ENCODE data around the gene CALML3.

Gene CALML3

DNA sequence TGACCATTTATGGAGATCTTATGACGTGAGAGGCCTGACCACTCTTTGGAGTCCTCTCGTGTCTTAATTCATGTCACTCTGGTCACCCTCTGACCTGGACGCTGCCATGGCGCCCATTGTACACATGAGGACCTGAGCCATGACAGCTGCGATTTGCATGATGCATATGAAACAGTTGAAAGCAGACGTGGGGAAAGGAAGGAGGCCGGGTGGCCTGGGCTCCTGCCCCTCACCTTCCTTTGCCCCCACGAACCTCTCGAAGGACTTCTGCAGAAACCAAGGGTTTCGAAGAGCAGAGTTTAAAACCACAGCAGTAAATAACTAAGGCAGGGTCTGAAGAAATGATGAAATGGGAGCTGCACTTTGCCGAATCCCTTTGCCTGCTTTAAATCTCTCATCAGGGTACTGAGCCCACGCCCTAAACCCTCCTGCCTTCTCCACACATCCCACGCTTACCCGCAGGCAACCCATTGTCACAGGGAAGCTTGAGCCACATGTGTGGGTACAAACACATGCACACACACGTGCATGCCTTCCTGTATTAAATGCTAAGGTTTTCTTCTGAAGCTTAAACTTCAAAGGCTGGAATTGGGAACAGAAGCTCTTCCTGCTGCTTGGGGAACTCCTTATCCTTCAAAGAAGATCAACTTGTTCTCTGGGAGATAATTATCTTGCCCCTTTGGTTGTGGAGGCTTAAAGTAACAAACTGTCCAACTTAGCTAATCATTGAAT is 11.7 kb upstream of the CALML3 start:
- Histone ChIP-seq H3K9me3 (ENCODE audit: insufficient read depth, low read length) (no peaks in the 10 kb centered on the region), H4K20me1 (ENCODE audit: insufficient read depth, low read length) (no peaks in the 10 kb centered on the region), H3K4me2 (ENCODE audit: low read length) (no peak overlapping the region), H3K27ac (ENCODE audit: low read length) (no peak overlapping the region), H3K36me3 (replicated peaks; ENCODE audit: low read depth, low read length) (no peaks in the 10 kb centered on the region), H3K79me2 (ENCODE audit: low read length) (no peaks in the 10 kb centered on the region), H3K4me1 (ENCODE audit: low read length) (no peaks in the 10 kb centered on the region), H3K27me3 (ENCODE audit: low read depth, low read length) (no peaks in the 10 kb centered on the region), H3K4me3 (ENCODE audit: low read length) (no peak overlapping the region), H2AFZ (ENCODE audit: low read depth, low read length) (no peak overlapping the region), H3K9ac (ENCODE audit: low read length) (no peak overlapping the region)
- TF ChIP-seq, protein P1, sequence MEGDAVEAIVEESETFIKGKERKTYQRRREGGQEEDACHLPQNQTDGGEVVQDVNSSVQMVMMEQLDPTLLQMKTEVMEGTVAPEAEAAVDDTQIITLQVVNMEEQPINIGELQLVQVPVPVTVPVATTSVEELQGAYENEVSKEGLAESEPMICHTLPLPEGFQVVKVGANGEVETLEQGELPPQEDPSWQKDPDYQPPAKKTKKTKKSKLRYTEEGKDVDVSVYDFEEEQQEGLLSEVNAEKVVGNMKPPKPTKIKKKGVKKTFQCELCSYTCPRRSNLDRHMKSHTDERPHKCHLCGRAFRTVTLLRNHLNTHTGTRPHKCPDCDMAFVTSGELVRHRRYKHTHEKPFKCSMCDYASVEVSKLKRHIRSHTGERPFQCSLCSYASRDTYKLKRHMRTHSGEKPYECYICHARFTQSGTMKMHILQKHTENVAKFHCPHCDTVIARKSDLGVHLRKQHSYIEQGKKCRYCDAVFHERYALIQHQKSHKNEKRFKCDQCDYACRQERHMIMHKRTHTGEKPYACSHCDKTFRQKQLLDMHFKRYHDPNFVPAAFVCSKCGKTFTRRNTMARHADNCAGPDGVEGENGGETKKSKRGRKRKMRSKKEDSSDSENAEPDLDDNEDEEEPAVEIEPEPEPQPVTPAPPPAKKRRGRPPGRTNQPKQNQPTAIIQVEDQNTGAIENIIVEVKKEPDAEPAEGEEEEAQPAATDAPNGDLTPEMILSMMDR (IDR thresholded peaks at IDR 0.05; ENCODE audit: low read depth, low read length) = no peak
- no peak for TF ChIP-seq EZH2phosphoT487 (IDR thresholded peaks at IDR 0.05; ENCODE audit: low read depth)

DNA sequence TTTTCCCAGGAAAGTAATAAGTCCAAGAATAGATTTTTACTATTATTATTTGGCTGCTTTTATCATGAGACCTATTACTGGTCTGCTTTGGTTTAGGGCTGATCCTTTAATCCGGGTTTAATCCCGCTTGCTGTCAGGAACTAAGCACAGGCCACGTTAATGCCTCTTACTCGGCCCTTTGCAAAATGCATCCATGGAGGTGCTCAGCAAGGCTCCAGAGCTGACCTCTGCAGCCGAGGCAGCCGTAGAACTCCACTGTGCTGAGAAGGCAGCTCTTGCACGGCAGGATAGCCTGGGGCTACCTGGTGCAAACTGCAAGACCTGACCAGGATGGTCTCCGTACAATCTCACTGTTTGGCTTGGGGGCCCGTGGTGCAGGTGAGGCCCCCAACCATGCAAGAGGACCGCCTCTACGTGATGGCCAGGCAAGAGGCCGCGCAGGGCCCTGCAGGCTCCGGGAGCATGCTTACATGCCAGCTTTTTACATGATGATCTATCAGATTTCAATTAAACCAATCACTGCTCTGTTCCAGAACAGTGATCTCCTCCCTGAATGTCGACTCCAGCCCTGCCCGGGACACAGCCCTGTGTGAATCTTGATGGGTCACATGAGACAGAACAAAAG is 10.4 kb upstream of the CALML3 start:
- no peak overlapping the region for H3K9ac ChIP-seq (ENCODE audit: low read length)
- TF ChIP-seq, protein P1 (IDR thresholded peaks at IDR 0.05; ENCODE audit: low read depth, low read length) = no peak
- TF ChIP-seq EZH2phosphoT487 (IDR thresholded peaks at IDR 0.05; ENCODE audit: low read depth) = no peak
- no peaks in the 10 kb centered on the region for H3K79me2 ChIP-seq (ENCODE audit: low read length)
- no peaks in the 10 kb centered on the region for H4K20me1 ChIP-seq (ENCODE audit: insufficient read depth, low read length)
- H3K36me3 ChIP-seq (replicated peaks; ENCODE audit: low read depth, low read length) = no peaks in the 10 kb centered on the region
- no peaks in the 10 kb centered on the region for H3K9me3 ChIP-seq (ENCODE audit: insufficient read depth, low read length)
- H2AFZ ChIP-seq (ENCODE audit: low read depth, low read length) = no peak overlapping the region
- H3K4me3 ChIP-seq (ENCODE audit: low read length) = no peak overlapping the region
- no peaks in the 10 kb centered on the region for H3K4me1 ChIP-seq (ENCODE audit: low read length)
- H3K27me3 ChIP-seq (ENCODE audit: low read depth, low read length) = no peaks in the 10 kb centered on the region
- no peak overlapping the region for H3K27ac ChIP-seq (ENCODE audit: low read length)
- no peak overlapping the region for H3K4me2 ChIP-seq (ENCODE audit: low read length)

DNA sequence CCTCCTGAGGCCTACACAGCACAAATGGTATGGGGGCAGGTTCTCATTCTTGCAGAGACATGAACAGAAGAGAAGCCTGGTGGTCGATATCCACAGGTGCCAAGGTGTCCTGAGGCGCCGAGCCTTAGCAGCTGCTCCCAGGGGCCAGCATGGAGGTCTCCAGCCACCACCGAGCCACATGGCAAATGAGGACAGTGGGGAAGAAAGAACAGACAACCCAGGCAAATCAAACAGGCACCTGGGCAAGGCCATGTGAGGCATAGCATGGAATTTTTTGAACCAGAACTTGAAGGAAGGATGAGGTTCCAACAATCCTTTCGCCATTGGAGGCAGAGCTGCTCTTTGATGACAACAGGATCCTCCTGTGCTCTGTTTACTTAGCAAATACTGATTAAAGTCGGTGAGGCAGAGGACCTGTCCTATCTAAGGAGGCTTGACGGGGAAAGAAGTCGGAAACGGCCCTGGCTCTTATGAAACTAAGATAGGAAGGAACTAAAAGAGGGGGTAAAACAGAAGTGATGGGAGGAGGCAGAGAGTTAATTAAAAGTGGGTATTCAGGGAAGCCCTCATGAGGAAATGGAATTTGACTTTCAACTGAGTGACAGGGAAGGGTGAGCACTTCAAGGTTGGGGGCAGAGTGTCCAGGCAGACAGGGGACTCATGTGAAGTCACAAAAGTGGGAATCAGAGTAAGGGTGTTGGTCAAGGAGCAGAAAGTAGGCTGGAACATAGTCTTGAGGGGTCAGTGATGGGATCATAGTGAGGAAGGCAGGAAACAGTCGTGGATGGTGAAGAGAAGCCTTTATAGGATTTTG is 8.6 kb upstream of the CALML3 start:
- Histone ChIP-seq H3K27ac (ENCODE audit: low read length) (no peak overlapping the region), H3K4me2 (ENCODE audit: low read length) (no peak overlapping the region), H3K27me3 (ENCODE audit: low read depth, low read length) (no peaks in the 10 kb centered on the region), H3K79me2 (ENCODE audit: low read length) (no peaks in the 10 kb centered on the region), H4K20me1 (ENCODE audit: insufficient read depth, low read length) (no peaks in the 10 kb centered on the region), H3K9ac (ENCODE audit: low read length) (no peak overlapping the region), H3K36me3 (replicated peaks; ENCODE audit: low read depth, low read length) (no peaks in the 10 kb centered on the region), H2AFZ (ENCODE audit: low read depth, low read length) (no peak overlapping the region), H3K9me3 (ENCODE audit: insufficient read depth, low read length) (no peaks in the 10 kb centered on the region), H3K4me3 (ENCODE audit: low read length) (no peak overlapping the region), H3K4me1 (ENCODE audit: low read length) (no peaks in the 10 kb centered on the region)
- TF ChIP-seq, protein P1 (IDR thresholded peaks at IDR 0.05; ENCODE audit: low read depth, low read length) = no peak
- no peak for TF ChIP-seq EZH2phosphoT487 (IDR thresholded peaks at IDR 0.05; ENCODE audit: low read depth)

DNA sequence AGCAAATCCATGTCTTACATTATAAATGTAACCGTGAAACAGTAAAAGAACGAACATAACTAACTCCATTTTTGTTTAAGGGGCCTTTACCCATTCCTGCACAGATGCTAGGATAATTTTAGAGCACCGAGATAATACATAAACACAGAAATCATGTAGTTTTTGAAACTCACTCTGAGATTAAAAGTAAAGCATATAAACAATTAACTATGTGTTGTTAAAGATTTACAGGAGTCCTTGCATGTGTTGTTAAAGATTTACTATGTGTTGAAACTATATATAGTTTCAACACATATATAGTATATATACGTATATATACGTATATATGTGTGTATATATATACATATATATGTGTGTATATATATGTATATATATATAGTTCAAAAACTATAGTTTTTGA is 7.2 kb upstream of the CALML3 start:
- Histone ChIP-seq H3K9me3 (ENCODE audit: insufficient read depth, low read length) (no peaks in the 10 kb centered on the region), H3K9ac (ENCODE audit: low read length) (no peak overlapping the region), H3K4me2 (ENCODE audit: low read length) (no peak overlapping the region), H4K20me1 (ENCODE audit: insufficient read depth, low read length) (no peaks in the 10 kb centered on the region), H3K79me2 (ENCODE audit: low read length) (no peaks in the 10 kb centered on the region), H3K27me3 (ENCODE audit: low read depth, low read length) (no peaks in the 10 kb centered on the region), H3K36me3 (replicated peaks; ENCODE audit: low read depth, low read length) (no peaks in the 10 kb centered on the region), H2AFZ (ENCODE audit: low read depth, low read length) (no peak overlapping the region), H3K27ac (ENCODE audit: low read length) (no peak overlapping the region), H3K4me1 (ENCODE audit: low read length) (no peaks in the 10 kb centered on the region), H3K4me3 (ENCODE audit: low read length) (no peak overlapping the region)
- TF ChIP-seq, protein P1 (IDR thresholded peaks at IDR 0.05; ENCODE audit: low read depth, low read length) = no peak
- no peak for TF ChIP-seq EZH2phosphoT487 (IDR thresholded peaks at IDR 0.05; ENCODE audit: low read depth)

Measured in OCI-LY3 (cell line).